ENCODE data around the gene LHCGR.

Gene LHCGR

DNA sequence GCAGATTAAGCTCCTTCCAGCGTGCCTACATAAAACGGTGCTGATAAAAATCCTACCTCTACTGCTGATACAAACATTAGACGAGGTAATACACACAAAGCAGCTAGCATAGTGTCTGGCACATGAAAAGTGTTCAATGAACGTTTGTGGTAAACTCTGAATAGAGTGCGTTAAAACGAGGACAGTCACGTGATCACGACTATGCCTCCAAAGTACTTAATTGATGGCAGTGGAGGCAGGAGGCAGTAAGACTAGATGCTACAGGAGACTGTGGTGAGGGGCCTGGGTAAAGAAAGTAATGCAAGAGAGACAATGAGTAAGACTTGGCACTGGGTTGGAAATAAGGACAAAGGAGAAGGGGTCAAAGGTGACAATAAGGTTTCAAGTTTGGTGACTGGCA lies 32.1 kb upstream of the LHCGR start:
- DNase-seq (ENCODE audit: extremely low read depth, low read depth), result no peak
- TF ChIP-seq, protein P1, sequence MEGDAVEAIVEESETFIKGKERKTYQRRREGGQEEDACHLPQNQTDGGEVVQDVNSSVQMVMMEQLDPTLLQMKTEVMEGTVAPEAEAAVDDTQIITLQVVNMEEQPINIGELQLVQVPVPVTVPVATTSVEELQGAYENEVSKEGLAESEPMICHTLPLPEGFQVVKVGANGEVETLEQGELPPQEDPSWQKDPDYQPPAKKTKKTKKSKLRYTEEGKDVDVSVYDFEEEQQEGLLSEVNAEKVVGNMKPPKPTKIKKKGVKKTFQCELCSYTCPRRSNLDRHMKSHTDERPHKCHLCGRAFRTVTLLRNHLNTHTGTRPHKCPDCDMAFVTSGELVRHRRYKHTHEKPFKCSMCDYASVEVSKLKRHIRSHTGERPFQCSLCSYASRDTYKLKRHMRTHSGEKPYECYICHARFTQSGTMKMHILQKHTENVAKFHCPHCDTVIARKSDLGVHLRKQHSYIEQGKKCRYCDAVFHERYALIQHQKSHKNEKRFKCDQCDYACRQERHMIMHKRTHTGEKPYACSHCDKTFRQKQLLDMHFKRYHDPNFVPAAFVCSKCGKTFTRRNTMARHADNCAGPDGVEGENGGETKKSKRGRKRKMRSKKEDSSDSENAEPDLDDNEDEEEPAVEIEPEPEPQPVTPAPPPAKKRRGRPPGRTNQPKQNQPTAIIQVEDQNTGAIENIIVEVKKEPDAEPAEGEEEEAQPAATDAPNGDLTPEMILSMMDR (IDR thresholded peaks at IDR 0.05; ENCODE audit: low read depth, low read length, missing control alignments), result no peak
- H3K4me3 ChIP-seq (replicated peaks; ENCODE audit: low read depth, low read length), result no peak overlapping the region

GRCh38 chr2:48781366-48781765 lies 25.8 kb upstream of the LHCGR start:
- no peak overlapping the region for H3K4me3 ChIP-seq (replicated peaks; ENCODE audit: low read depth, low read length)
- DNase-seq (ENCODE audit: extremely low read depth, low read depth), result no peak
- TF ChIP-seq, protein P1 (IDR thresholded peaks at IDR 0.05; ENCODE audit: low read depth, low read length, missing control alignments), result no peak

- no peak overlapping the region for H3K4me3 ChIP-seq (replicated peaks; ENCODE audit: low read depth, low read length)
- TF ChIP-seq, protein P1 (IDR thresholded peaks at IDR 0.05; ENCODE audit: low read depth, low read length, missing control alignments), result no peak
- DNase-seq (ENCODE audit: extremely low read depth, low read depth), result no peak
Observed at GRCh38 chr2:48779019-48779716, 23.6 kb upstream of the LHCGR start.

GRCh38 chr2:48774251-48774650 lies 18.7 kb upstream of the LHCGR start:
- no peak for DNase-seq (ENCODE audit: extremely low read depth, low read depth)
- TF ChIP-seq, protein P1 (IDR thresholded peaks at IDR 0.05; ENCODE audit: low read depth, low read length, missing control alignments), result no peak
- no peak overlapping the region for H3K4me3 ChIP-seq (replicated peaks; ENCODE audit: low read depth, low read length)

DNA sequence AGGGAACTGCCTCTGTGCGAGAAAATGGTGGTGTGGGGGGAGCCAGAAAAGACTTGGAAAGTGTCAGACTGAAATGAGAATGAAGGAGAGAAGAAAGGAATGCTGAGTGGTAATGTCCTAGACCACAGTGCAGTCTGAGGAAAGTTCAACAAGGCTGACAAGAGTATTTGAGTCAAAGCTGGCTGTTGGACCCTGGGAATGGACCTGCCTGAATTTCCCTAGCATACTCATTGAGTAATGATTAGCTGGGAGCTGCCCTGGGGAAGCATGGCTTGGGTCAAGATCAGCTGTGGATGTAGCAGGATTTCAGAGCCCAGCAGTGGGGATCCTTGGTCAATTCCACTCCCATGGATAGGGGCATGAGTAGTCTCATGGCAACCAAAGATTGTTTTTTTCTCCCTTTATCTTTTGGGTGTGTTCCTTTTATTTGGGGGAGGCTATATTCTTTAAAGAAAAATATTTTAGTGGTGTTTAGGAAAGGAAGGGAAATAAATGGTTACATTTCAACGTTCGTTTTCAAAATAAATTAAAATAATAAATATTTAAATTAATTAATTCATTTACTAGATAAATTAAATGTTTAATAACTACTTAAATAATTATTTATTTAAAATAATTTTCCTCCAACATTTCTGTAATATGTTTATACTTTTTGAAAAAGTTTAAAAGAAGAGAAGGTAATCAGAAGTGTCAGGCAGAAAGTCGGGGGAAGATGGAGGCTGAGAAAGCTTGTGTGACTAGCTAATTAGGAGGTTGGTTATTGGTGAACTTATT lies 15.9 kb upstream of the LHCGR start:
- no peak for DNase-seq (ENCODE audit: extremely low read depth, low read depth)
- TF ChIP-seq, protein P1 (IDR thresholded peaks at IDR 0.05; ENCODE audit: low read depth, low read length, missing control alignments), result no peak
- H3K4me3 ChIP-seq (replicated peaks; ENCODE audit: low read depth, low read length), result no peak overlapping the region

DNA sequence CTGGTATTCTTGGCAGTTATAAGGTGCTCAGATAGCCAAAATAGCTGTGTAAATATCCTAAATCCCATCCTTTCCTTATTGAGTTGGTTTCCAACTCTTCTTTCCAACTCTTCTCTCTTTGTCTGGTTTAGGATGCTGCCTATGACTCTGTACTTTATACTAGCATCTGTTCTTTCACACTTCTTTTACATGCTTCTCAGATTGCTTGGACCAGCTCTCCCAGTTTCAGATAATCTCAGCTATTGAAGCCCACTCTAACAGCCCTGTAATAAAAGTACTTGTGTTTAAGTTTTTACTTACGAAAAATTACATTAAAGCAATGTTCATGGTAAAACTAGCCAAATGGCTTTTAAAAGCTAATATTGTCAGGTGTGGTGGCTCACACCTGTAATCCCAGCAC lies 14.7 kb upstream of the LHCGR start:
- no peak overlapping the region for H3K4me3 ChIP-seq (replicated peaks; ENCODE audit: low read depth, low read length)
- DNase-seq (ENCODE audit: extremely low read depth, low read depth), result no peak
- TF ChIP-seq, protein P1 (IDR thresholded peaks at IDR 0.05; ENCODE audit: low read depth, low read length, missing control alignments), result no peak
